ENCODE data around the gene TSC2.

The TSC2 gene

GRCh38 chr16:2070576-2071453, 23.0 kb downstream of the TSC2 start:
- Histone ChIP-seq H3K4me1 (no peaks in the 10 kb centered on the region), H3K36me3 (replicated peaks) (peaks cover 16% of the 10 kb centered on the region), H3K27me3 (ENCODE audit: low read depth) (no peaks in the 10 kb centered on the region), H3K9me3 (no peaks in the 10 kb centered on the region), H3K4me3 (no peak overlapping the region)
- no peak for DNase-seq (ENCODE audit: low spot score in 2 of 2)
- in situ Hi-C loops (cut with MboI; ENCODE audit: low sequenced_read_pairs) = no loop called here

GRCh38 chr16:2071454-2072202, 23.8 kb downstream of the TSC2 start:
- Histone ChIP-seq H3K27me3 (ENCODE audit: low read depth) (no peaks in the 10 kb centered on the region), H3K4me1 (no peaks in the 10 kb centered on the region), H3K36me3 (replicated peaks) (peaks cover 10% of the 10 kb centered on the region), H3K4me3 (no peak overlapping the region), H3K9me3 (no peaks in the 10 kb centered on the region)
- in situ Hi-C loops (cut with MboI; ENCODE audit: low sequenced_read_pairs) = no loop called here
- no peak for DNase-seq (ENCODE audit: low spot score in 2 of 2)

DNA sequence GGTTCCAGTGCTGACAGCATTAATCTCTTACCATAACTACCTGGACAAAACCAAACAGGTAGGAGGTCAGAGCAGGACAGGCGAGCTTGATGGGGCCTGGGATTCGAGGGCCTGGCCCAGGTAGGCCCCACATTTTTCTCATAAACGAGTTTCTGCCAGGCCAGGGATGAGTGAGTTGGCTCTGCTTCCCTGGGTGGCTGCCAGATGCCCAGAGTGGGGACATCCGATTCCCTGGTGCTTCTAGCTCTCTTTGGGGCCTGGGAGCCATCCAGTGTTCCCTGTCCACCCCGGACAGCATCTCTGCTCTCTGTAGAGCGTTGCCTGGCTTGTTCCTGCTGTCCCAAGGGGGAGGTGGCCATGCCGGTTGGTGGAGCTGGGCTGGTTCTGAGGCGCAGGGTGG, 25.1 kb downstream of the TSC2 start:
- H3K9me3 ChIP-seq = no peaks in the 10 kb centered on the region
- H3K4me3 ChIP-seq = no peak overlapping the region
- H3K4me1 ChIP-seq = no peaks in the 10 kb centered on the region
- DNase-seq (ENCODE audit: low spot score in 2 of 2) = no peak
- H3K36me3 ChIP-seq (replicated peaks) = peaks cover 10% of the 10 kb centered on the region
- in situ Hi-C loops (cut with MboI; ENCODE audit: low sequenced_read_pairs) = no loop called here
- no peaks in the 10 kb centered on the region for H3K27me3 ChIP-seq (ENCODE audit: low read depth)

- no peaks in the 10 kb centered on the region for H3K27me3 ChIP-seq (ENCODE audit: low read depth)
- H3K36me3 ChIP-seq (replicated peaks) = peaks cover 7% of the 10 kb centered on the region
- H3K9me3 ChIP-seq = no peaks in the 10 kb centered on the region
- DNase-seq (ENCODE audit: low spot score in 2 of 2) = no peak
- in situ Hi-C loops (cut with MboI; ENCODE audit: low sequenced_read_pairs) = no loop called here
- no peak overlapping the region for H3K4me3 ChIP-seq
- no peaks in the 10 kb centered on the region for H3K4me1 ChIP-seq
Measured at GRCh38 chr16:2074071-2074470, 26.3 kb downstream of the TSC2 start.

- DNase-seq (ENCODE audit: low spot score in 2 of 2) = no peak
- no peaks in the 10 kb centered on the region for H3K9me3 ChIP-seq
- H3K4me3 ChIP-seq = no peak overlapping the region
- H3K27me3 ChIP-seq (ENCODE audit: low read depth) = no peaks in the 10 kb centered on the region
- H3K4me1 ChIP-seq = no peaks in the 10 kb centered on the region
- in situ Hi-C loops (cut with MboI; ENCODE audit: low sequenced_read_pairs) = no loop called here
- H3K36me3 ChIP-seq (replicated peaks) = peaks cover 7% of the 10 kb centered on the region
Measured at GRCh38 chr16:2075631-2076030, 27.8 kb downstream of the TSC2 start.

DNA sequence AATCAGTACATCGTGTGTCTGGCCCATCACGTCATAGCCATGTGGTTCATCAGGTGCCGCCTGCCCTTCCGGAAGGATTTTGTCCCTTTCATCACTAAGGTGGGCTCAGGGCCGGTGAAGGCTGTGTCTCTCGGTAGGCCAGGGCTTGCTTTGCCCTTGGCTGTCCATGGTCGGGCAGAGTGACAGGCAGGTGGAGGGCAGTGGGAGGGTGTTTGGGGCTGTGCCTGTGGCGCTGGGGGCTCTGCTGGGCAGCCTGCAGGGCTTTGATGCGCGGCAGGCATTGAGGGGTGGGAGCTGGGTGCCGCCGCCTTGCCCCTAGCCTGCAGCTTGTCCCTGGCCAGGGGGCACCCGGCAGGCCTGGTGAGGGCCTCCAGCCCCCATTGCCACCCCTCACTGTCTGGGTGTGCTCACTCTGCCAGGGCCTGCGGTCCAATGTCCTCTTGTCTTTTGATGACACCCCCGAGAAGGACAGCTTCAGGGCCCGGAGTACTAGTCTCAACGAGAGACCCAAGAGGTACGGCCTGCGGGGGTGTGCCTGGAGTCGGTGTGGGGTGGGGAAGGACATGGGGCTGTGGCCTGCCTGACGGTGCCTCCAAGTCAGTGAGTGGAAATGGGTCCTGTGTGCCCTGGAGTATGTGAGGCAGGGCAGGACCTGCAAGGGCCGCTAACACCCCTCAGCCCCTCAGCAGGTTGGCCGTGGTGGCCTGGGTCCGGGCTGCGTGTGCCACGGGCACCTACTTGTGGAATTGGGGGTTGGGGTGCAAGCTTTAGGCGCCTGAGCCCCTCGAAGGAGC, 28.5 kb downstream of the TSC2 start:
- Histone ChIP-seq H3K9me3 (no peaks in the 10 kb centered on the region), H3K4me3 (no peak overlapping the region), H3K4me1 (no peaks in the 10 kb centered on the region), H3K27me3 (ENCODE audit: low read depth) (no peaks in the 10 kb centered on the region), H3K36me3 (replicated peaks) (peaks cover 7% of the 10 kb centered on the region)
- no peak for DNase-seq (ENCODE audit: low spot score in 2 of 2)
- in situ Hi-C loops (cut with MboI; ENCODE audit: low sequenced_read_pairs) = no loop called here

DNA sequence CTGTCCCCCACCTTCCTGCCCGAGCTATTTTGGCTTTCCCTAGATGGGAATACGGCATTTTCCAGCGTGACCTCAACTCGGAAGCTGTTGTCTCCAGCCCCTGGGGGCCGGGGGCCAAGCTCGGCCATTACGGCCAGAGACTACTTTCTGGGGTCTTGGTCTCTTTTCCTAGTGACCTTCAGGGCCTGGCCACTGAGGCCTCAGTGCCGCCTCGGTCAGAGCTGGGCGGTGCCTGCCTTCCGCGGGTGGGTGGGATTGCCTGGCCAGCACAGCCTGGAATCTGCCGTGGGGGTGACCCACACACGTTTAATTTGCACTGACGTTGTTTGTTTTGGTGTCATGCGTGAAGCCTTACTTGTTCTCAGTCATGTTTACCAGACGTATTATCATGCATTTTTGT, 29.2 kb downstream of the TSC2 start:
- in situ Hi-C loops (cut with MboI; ENCODE audit: low sequenced_read_pairs) = no loop called here
- Histone ChIP-seq H3K36me3 (replicated peaks) (peaks cover 7% of the 10 kb centered on the region), H3K4me3 (no peak overlapping the region), H3K27me3 (ENCODE audit: low read depth) (no peaks in the 10 kb centered on the region), H3K4me1 (no peaks in the 10 kb centered on the region), H3K9me3 (no peaks in the 10 kb centered on the region)
- DNase-seq (ENCODE audit: low spot score in 2 of 2) = no peak

DNA sequence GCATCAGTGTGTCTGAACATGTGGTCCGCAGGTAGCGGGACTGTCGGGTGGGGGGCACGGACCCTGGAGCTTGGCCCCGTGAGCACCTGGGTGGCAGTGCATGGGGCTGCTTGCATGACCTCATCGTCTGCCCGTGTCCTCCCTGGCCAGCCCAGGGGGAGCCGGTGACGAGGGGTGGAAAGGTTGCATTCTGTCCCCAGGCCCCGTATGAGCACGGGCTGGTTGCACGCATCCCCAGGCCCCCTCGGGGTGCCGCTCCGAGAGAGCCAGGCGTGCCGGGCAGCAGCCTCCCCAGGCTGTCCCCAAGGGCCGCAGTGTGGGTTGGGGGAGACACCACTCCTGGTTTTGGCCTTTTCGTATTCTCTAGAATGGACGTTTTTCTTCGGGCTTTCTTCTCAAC, 29.9 kb downstream of the TSC2 start:
- no peaks in the 10 kb centered on the region for H3K9me3 ChIP-seq
- no peaks in the 10 kb centered on the region for H3K4me1 ChIP-seq
- H3K36me3 ChIP-seq (replicated peaks) = peaks cover 7% of the 10 kb centered on the region
- no peak overlapping the region for H3K4me3 ChIP-seq
- in situ Hi-C loops (cut with MboI; ENCODE audit: low sequenced_read_pairs) = no loop called here
- H3K27me3 ChIP-seq (ENCODE audit: low read depth) = no peaks in the 10 kb centered on the region
- no peak for DNase-seq (ENCODE audit: low spot score in 2 of 2)

DNA sequence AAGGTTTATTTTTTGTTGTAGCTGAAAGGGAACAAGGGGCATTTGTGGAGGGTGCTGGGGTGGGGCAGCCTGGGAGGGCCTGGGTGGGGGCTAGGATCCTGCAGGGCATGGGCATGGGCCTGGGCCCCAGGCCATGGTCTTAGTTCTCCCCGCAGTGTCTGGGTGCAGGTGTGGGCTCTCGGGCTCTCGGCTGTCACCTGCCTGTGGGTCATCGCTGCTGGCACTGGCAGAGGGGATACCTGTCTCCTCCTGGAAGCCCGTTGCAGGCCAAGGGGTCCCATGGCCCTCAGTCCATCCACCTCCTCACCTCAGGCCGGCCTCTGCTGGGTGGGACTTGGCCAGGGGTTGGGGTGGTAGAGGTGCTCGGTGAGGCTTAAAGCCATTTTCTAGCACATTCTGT, 30.3 kb downstream of the TSC2 start:
- Histone ChIP-seq H3K4me1 (no peaks in the 10 kb centered on the region), H3K9me3 (no peaks in the 10 kb centered on the region), H3K36me3 (replicated peaks) (peaks cover 7% of the 10 kb centered on the region), H3K27me3 (ENCODE audit: low read depth) (no peaks in the 10 kb centered on the region), H3K4me3 (no peak overlapping the region)
- no peak for DNase-seq (ENCODE audit: low spot score in 2 of 2)
- in situ Hi-C loops (cut with MboI; ENCODE audit: low sequenced_read_pairs) = no loop called here

- H3K4me3 ChIP-seq = no peak overlapping the region
- H3K4me1 ChIP-seq = no peaks in the 10 kb centered on the region
- in situ Hi-C loops (cut with MboI; ENCODE audit: low sequenced_read_pairs) = no loop called here
Measured at GRCh38 chr16:2078691-2079090, 30.9 kb downstream of the TSC2 start.

GRCh38 chr16:2079311-2079800, 31.6 kb downstream of the TSC2 start:
- no peak for DNase-seq (ENCODE audit: low spot score in 2 of 2)
- in situ Hi-C loops (cut with MboI; ENCODE audit: low sequenced_read_pairs) = no loop called here
- no peaks in the 10 kb centered on the region for H3K9me3 ChIP-seq
- H3K36me3 ChIP-seq (replicated peaks) = peaks cover 3% of the 10 kb centered on the region
- H3K4me1 ChIP-seq = no peaks in the 10 kb centered on the region
- H3K27me3 ChIP-seq (ENCODE audit: low read depth) = no peaks in the 10 kb centered on the region
- H3K4me3 ChIP-seq = no peak overlapping the region

More at GRCh38 chr16:2078691-2079090, 30.9 kb downstream of the TSC2 start:
- Histone ChIP-seq H3K36me3 (replicated peaks) (peaks cover 7% of the 10 kb centered on the region), H3K9me3 (no peaks in the 10 kb centered on the region), H3K27me3 (ENCODE audit: low read depth) (no peaks in the 10 kb centered on the region)
- no peak for DNase-seq (ENCODE audit: low spot score in 2 of 2)

GRCh38 chr16:2079991-2080390, 32.2 kb downstream of the TSC2 start:
- Histone ChIP-seq H3K36me3 (replicated peaks) (peaks cover 3% of the 10 kb centered on the region), H3K4me3 (no peak overlapping the region), H3K9me3 (no peaks in the 10 kb centered on the region), H3K4me1 (no peaks in the 10 kb centered on the region), H3K27me3 (ENCODE audit: low read depth) (no peaks in the 10 kb centered on the region)
- in situ Hi-C loops (cut with MboI; ENCODE audit: low sequenced_read_pairs) = no loop called here
- no peak for DNase-seq (ENCODE audit: low spot score in 2 of 2)

GRCh38 chr16:2081201-2082084, 33.7 kb downstream of the TSC2 start:
- Histone ChIP-seq H3K4me1 (no peaks in the 10 kb centered on the region), H3K27me3 (ENCODE audit: low read depth) (no peaks in the 10 kb centered on the region), H3K36me3 (replicated peaks) (peaks cover 12% of the 10 kb centered on the region), H3K4me3 (no peak overlapping the region), H3K9me3 (no peaks in the 10 kb centered on the region)
- in situ Hi-C loops (cut with MboI; ENCODE audit: low sequenced_read_pairs) = no loop called here
- no peak for DNase-seq (ENCODE audit: low spot score in 2 of 2)
